Lower leg skin (tissue), 3 donors: ENCODE results near the gene COL4A1.

Experiments
- POLR2A ChIP-seq, 2 donors: fragments of 450-650 bp; IDR thresholded peaks; one replicate each; pipeline ENCODE4 v1.6.1; 2016 to 2017; ENCODE audit warnings: antibody characterized with exemption in 2 of 2, mild to moderate bottlenecking in 1 of 2, moderate library complexity in 1 of 2
- TF ChIP-seq, protein P1 (sequence below), 3 donors: fragments of 450-650 bp; IDR thresholded peaks; one replicate each; pipeline ENCODE4 v1.5.1; 2016; ENCODE audit warnings: antibody characterized with exemption in 3 of 3, mild to moderate bottlenecking in 3 of 3, moderate library complexity in 2 of 3

DNA sequence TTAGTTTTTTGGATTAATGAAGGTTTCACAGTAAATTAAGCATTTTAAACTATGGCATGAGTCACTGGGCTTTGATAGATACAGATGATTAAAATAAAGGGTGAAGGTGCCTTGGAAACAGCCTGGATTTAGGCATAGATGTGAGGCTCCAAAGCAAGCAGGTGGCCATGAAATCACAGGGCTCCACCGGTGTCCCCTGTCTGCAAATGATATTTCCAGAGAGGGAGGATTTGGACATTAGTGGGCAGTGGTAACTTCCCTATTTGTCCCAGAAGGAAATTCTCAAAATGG lies 127.2 kb downstream of the COL4A1 start:
- TF ChIP-seq, protein P1, sequence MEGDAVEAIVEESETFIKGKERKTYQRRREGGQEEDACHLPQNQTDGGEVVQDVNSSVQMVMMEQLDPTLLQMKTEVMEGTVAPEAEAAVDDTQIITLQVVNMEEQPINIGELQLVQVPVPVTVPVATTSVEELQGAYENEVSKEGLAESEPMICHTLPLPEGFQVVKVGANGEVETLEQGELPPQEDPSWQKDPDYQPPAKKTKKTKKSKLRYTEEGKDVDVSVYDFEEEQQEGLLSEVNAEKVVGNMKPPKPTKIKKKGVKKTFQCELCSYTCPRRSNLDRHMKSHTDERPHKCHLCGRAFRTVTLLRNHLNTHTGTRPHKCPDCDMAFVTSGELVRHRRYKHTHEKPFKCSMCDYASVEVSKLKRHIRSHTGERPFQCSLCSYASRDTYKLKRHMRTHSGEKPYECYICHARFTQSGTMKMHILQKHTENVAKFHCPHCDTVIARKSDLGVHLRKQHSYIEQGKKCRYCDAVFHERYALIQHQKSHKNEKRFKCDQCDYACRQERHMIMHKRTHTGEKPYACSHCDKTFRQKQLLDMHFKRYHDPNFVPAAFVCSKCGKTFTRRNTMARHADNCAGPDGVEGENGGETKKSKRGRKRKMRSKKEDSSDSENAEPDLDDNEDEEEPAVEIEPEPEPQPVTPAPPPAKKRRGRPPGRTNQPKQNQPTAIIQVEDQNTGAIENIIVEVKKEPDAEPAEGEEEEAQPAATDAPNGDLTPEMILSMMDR (IDR thresholded peaks at IDR 0.05) = no peak
- TF ChIP-seq POLR2A (IDR thresholded peaks at IDR 0.05) = no peak
